Right ventricle myocardium superior (tissue), 1 donor: ENCODE data around the gene NBR1. TPM values are rescaled to one million over a fixed set of nuclear protein-coding genes. Genes with fewer than 3 reads are reported as not detected.
A peak's percentile ranks its signal among the peaks of the same experiment; 100 is the strongest.
"Not testable (repeated sequence)": the region's sequence is repeated elsewhere in the genome, so short reads cannot be mapped to it uniquely, and the experiment has no call there.

Experiments
- ATAC-seq: fragments of 200-7000 bp; cut with Tn5 transposase; one replicate; pipeline ENCODE4 v1.9.1; 2020; ENCODE audit warnings: mild to moderate bottlenecking; ENCODE audit not compliant: poor library complexity
- DNase-seq: peaks from one replicate; pipeline ENCODE4 v3.0.0-alpha.2; 2020
- intact Hi-C: fragments of 100-400 bp; cut with DNase I; formaldehyde crosslinking; loops from one replicate; pipeline ENCODE4 v1.11.2; 2022
- total RNA-seq: library from RNA; stranded (reverse); fragmentation: NEBNext Ultra II Directional; extraction: Animal tissue kit (Norgen Biotek cat#: 25700); gene quantifications from one replicate; pipeline ENCODE4 v1.2.1, GENCODE V29; 2021
- donor health status: DM: no; HTN: yes; CAD: no; lungs with severe emphysema.

Gene NBR1
- total RNA-seq, 1 donor from 2014 or later: 91.1 TPM

- ATAC-seq: no peak
These were observed 29.1 kb downstream of the NBR1 start for GRCh38 chr17:43200127-43200526.

GRCh38 chr17:43203013-43203412 is 32.0 kb downstream of the NBR1 start:
- intact Hi-C loops: loop anchor here (5.0 kb wide), 1 partner anchor 299 kb away; no protein-coding TSS in a partner anchor
- ATAC-seq: not testable (repeated sequence)

More at GRCh38 chr17:43200127-43200526, 29.1 kb downstream of the NBR1 start:
- no peak for DNase-seq
- intact Hi-C loops: loop anchor here (5.0 kb wide), 1 partner anchor 302 kb away; no protein-coding TSS in a partner anchor

DNA sequence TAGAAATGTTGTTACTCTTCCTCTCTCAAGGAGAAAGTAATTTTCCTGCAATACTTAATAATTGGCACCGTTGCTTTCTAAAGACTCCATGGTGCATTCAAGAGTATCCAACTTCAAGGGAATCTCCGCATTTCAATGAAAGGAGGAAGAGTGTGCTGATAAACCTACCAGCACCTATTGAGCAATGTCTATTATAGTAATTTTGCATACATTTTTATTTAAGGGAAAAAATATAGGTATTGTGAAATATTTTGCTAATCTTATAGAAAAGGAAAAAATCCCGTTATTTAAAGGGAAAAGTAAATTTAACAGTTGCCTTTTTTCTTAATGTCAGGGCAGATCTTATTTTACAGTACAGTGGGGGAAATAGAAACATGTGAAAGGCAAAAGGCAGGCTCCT is 39.6 kb downstream of the NBR1 start:
- DNase-seq: no peak
- ATAC-seq: no peak
- intact Hi-C loops: no loop called here

More at GRCh38 chr17:43203013-43203412, 32.0 kb downstream of the NBR1 start:
- not testable (repeated sequence) for DNase-seq

DNA sequence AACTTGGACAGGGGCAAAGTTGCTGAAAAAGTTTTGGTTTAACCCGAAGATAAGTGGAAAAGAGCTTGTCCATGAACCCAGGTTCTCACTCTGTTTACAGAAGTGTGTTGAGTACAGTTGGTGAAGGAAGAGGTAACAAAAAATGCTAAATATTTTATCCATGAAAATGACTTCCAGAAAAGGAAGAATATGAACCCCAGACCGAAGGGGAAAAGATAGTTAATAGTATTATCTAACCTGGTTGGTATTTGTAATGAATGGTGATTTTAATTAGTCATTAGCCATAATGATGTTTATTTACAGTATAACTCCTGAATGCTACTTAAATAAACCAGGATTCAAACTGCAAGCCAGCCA is 40.1 kb downstream of the NBR1 start:
- intact Hi-C loops: no loop called here
- no peak for DNase-seq

DNA sequence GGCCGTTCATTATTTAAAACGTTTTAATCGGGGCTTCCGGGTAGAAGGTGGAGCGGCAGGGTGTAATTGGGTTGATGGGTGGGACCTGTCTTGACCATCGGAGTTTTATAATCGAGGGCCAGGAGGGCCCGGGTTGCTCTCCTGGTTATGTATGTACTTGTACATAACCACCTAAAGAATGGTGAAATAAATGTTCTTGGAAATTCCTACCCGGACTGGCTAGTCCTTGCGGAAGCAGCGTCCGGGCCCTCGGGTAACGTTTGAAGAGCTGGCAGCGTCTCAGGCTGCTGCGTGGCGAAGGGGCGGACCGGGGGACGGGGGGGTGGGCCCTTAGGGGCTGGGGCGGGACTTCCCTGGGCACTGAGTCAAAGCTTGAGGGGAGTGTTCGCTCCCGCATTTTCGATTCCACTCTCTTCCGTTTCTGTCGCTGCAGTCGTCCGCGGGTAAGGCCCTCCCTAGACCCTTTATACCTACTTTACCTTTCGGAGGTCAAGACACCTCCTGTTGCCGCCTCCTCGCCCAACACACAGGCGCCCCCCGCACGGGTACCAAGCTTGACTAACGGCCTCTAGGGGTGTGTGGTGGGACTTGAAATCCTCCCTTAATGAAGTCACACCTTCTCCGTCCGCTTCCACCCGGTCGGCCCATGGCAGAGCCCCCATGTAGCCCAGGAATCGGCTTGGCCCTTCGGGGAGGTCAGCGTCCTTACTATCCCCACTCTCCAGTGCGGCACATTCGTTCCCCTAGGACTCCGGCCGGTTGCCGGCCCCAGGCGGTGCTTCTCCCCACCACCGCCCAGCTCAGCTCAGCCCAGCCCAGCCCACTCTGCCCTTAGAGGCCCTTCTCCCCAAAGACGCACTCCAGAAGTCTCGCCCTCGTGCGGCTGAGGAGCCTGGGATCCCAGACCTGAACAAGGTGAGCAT is 40.7 kb downstream of the NBR1 start, which contains the start of gene TMEM106A:
TMEM106A (plus strand) TSS at position 396 of the 923 bp plus-strand sequence. CDS start 1,167 bp downstream, outside the sequence.
- intact Hi-C loops: no loop called here
- peak; percentile 90 for ATAC-seq

More for the DNA sequence above, 40.1 kb downstream of the NBR1 start:
- no peak for ATAC-seq

GRCh38 chr17:43212641-43213490 is 41.9 kb downstream of the NBR1 start:
- intact Hi-C loops: no loop called here
- ATAC-seq (peak; percentile 36), DNase-seq (no peak)

More for the DNA sequence above, 40.7 kb downstream of the NBR1 start, which contains the start of gene TMEM106A:
- DNase-seq: peak; percentile 83

DNA sequence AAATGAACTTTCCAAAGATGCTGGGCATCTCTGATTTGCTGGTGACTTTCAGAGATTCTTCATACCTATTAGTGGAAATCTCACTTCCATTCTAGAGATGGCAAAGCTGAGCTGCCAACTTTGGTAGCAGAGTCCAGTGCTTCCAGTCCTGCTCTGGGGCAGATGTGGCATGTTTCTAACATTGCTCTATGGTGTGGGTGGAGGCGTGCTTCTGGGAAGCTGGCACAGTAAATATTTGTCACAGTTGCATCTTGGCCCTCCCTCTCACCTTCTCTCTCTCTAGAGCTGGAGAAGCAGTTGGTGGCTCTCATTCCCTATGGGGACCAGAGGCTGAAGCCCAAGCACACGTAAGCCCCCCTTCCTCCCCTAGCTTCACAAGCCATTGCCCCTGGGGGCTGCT is 42.5 kb downstream of the NBR1 start:
- DNase-seq (no peak), ATAC-seq (no peak)
- intact Hi-C loops: no loop called here

GRCh38 chr17:43215341-43215740 is 44.3 kb downstream of the NBR1 start:
- DNase-seq (no peak), ATAC-seq (no peak)
- intact Hi-C loops: no loop called here

DNA sequence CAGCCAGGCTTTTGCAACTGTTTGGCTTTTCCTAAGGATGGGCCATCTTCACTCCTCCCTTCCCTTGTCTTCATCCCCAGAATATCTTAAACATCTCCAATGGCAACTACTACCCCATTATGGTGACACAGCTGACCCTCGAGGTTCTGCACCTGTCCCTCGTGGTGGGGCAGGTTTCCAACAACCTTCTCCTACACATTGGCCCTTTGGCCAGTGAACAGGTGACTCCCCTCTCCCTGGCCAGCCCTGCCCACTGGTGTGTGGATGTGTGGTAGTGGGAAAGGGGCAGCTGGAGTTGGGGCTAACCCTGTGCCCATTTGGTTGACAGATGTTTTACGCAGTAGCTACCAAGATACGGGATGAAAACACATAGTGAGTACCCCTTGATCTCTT is 45.4 kb downstream of the NBR1 start:
- ATAC-seq: no peak
- no peak for DNase-seq
- intact Hi-C loops: no loop called here

GRCh38 chr17:43216762-43217613 is 46.0 kb downstream of the NBR1 start:
- intact Hi-C loops: no loop called here
- ATAC-seq (no peak), DNase-seq (no peak)

DNA sequence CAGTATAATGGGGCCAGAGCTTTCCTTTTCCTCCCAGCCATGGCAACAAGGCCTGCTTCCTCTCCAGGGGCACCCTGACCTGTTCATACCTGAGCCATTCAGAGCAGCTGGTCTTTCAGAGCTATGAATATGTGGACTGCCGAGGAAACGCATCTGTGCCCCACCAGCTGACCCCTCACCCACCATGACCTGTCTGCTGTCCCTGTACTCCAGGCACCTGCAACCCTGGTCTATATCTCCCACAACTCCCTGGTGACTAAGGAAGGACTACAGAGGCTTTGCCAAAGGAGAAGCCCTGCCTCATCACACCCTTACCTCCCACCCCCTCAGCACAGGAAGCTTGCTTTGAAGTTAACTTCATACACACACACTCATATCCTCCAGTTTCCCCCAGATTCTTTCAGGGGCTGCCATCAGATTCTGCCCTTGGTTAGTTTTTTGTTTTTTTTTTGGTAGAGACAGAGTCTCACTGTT is 46.6 kb downstream of the NBR1 start:
- intact Hi-C loops: no loop called here
- no peak for ATAC-seq
- no peak for DNase-seq

DNA sequence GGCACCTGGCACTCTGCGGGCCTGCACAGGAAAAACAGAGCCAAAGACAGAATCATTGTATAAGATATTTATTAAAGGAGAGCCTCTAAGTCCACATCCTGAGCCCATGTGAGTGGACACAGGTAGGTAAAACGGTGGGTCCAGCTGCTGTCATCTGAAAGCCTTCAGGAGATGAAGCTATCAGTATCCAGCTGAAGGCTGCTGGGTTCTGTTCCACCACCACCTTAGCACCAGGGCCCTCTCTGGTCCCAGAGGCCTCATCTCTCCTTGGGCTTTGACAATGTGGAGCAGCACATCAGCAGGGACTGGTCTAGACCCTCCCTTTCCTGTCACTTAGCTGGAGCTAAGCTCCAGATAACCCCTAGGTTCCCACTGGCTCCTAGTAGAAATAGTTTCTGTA is 48.0 kb downstream of the NBR1 start:
- intact Hi-C loops: no loop called here
- ATAC-seq (no peak), DNase-seq (no peak)

DNA sequence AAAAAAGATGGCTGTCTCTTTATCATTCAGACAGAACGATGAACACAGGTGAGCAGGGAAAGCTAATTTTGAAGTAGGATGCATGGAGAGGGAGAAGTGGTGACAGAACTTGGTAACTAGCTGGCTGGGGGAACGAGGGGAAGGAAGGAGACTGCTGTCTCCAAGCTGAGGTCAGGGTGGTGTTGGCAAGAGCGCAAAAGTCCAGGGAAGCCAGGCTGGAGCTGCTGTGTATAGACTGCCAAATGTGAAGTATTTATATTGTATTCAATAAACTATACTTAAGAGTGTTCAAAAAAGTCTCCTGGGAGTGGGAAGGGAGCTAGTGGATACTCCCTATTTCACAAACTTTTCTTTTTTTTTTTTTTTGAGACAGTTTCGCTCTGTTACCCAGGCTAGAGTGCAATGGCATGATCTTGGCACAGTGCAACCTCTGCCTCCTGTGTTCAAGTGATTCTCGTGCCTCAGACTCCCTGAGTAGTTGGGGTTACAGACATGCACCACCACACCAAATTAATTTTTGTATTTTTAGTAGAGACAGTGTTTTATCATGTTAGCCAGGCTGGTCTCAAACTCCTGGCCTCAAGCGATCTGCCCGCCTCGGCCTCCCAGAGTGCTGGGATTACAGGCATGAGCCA is 48.8 kb downstream of the NBR1 start:
- DNase-seq (no peak), ATAC-seq (no peak)
- intact Hi-C loops: no loop called here

- intact Hi-C loops: no loop called here
These were observed 49.6 kb downstream of the NBR1 start for GRCh38 chr17:43220511-43221125.

GRCh38 chr17:43224146-43224705 is 53.2 kb downstream of the NBR1 start:
- ATAC-seq: no peak
- intact Hi-C loops: no loop called here
- no peak for DNase-seq

More at GRCh38 chr17:43220511-43221125, 49.6 kb downstream of the NBR1 start:
- ATAC-seq (no peak), DNase-seq (no peak)

DNA sequence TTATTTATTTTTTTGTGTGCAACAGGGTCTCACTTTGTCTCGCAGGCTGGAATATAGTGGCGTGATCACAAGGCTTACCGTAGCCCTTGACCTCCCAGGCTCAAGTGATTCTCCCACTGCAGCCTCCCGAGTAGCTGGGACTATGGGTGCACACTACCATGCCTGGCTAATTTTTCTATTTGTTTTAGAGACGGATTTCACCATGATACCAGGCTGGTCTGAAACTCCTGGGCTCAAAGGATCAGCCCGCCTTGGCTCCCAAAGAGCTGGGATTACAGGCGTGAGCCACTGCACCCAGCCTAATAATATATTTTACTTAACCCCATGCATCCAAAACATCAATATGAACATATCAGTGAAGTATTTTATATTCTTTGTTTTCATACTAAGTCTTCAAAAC is 55.4 kb downstream of the NBR1 start:
- ATAC-seq (no peak), DNase-seq (no peak)
- intact Hi-C loops: no loop called here
